ENCODE measurements around the gene TNNT1. TPM values are rescaled to one million over a fixed set of nuclear protein-coding genes. Genes with fewer than 3 reads are reported as not detected.

Gene TNNT1
- total RNA-seq, 1 experiment from 2014 or later, result 188 TPM

GRCh38 chr19:55117663-55118391, 31.2 kb downstream of the TNNT1 start:
- RAD21 ChIA-PET (ENCODE audit: low non-redundant PET in 1 of 2, low total read pairs in 2 of 2, uncharacterized antibody in 2 of 2, unreplicated experiment in 2 of 2), result no interaction called here
- Histone ChIP-seq H2AFZ (ENCODE audit: low read depth, low read length, poor library complexity, severe bottlenecking) (no peak overlapping the region), H4K20me1 (ENCODE audit: insufficient read depth) (no peaks in the 10 kb centered on the region), H3K4me2 (ENCODE audit: low read length) (peak overlapping the region; percentile 75), H3K4me1 (ENCODE audit: control insufficient read depth in 1 of 2, insufficient read depth in 2 of 2, low read length in 2 of 2) (peaks cover 12 to 27% of the 10 kb centered on the region in 2 experiments), H3K36me3 (ENCODE audit: control insufficient read depth in 1 of 2, insufficient read depth in 2 of 2, low read length in 2 of 2) (no peaks in the 10 kb centered on the region; a peak in 2 of 4 replicates), H3K9ac (ENCODE audit: low read length) (peak overlapping the region; percentile 63), H3K27me3 (ENCODE audit: insufficient read depth, low read length) (no peaks in the 10 kb centered on the region), H3K4me3 (replicated peaks in 1 of 2; ENCODE audit: low read depth in 1 of 2, low read length in 2 of 2) (peak overlapping the region; percentile 65 to 79), H3K9me2 (ENCODE audit: insufficient read depth) (no peaks in the 10 kb centered on the region), H3K79me2 (ENCODE audit: insufficient read depth, low read length) (peaks cover 43% of the 10 kb centered on the region), H3K9me3 (ENCODE audit: control insufficient read depth in 1 of 2, insufficient read depth in 1 of 2, low read depth in 1 of 2, low read length in 2 of 2) (no peaks in the 10 kb centered on the region), H3K27ac (ENCODE audit: low read depth, low read length) (peak overlapping the region; percentile 64)
- ATAC-seq (peak; percentile 92), DNase-seq (ENCODE audit: low read depth, low spot score) (peak; percentile 96)
- CTCF ChIA-PET, result interaction anchor here (0.6 to 1.4 kb wide), 5 partner anchors 19 to 417 kb away, joined by 3 to 9 read pairs (median 3); no protein-coding TSS in a partner anchor
- BruUV-seq (replicated peaks), result TSS peak; percentile 95
- POLR2A ChIA-PET, result interaction anchor here (0.6 to 2.1 kb wide), 6 partner anchors 28 to 537 kb away, joined by 3 to 10 read pairs (median 4); partner anchors contain the start of gene U2AF2
- intact Hi-C loops (cut with micrococcal nuclease), result loop anchor here (2.0 kb wide), 1 partner anchor 37 kb away; no protein-coding TSS in a partner anchor
- TF ChIP-seq EZH2 (IDR thresholded peaks at IDR 0.05), result no peak
- TF ChIP-seq, protein P1, sequence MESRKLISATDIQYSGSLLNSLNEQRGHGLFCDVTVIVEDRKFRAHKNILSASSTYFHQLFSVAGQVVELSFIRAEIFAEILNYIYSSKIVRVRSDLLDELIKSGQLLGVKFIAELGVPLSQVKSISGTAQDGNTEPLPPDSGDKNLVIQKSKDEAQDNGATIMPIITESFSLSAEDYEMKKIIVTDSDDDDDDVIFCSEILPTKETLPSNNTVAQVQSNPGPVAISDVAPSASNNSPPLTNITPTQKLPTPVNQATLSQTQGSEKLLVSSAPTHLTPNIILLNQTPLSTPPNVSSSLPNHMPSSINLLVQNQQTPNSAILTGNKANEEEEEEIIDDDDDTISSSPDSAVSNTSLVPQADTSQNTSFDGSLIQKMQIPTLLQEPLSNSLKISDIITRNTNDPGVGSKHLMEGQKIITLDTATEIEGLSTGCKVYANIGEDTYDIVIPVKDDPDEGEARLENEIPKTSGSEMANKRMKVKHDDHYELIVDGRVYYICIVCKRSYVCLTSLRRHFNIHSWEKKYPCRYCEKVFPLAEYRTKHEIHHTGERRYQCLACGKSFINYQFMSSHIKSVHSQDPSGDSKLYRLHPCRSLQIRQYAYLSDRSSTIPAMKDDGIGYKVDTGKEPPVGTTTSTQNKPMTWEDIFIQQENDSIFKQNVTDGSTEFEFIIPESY (IDR thresholded peaks at IDR 0.05; ENCODE audit: extremely low read depth, insufficient replicate concordance, low read length), result no peak
- peak; percentile 25; the same call in 1 of the 2 replicates for TF ChIP-seq ZFX (IDR thresholded peaks at IDR 0.05)
- peak; percentile 72 for TF ChIP-seq YY1 (IDR thresholded peaks at IDR 0.05; ENCODE audit: extremely low read depth, insufficient replicate concordance, low read depth, low read length)
- TF ChIP-seq EZH2phosphoT487 (IDR thresholded peaks at IDR 0.05; ENCODE audit: borderline replicate concordance), result no peak
- peak; percentile 91; the same call in 1 of the 2 replicates for TF ChIP-seq ELF1 (IDR thresholded peaks at IDR 0.05; ENCODE audit: borderline replicate concordance, low read depth)
- no peak for TF ChIP-seq CBX3 (IDR thresholded peaks at IDR 0.05; ENCODE audit: low read depth)
- TF ChIP-seq EGR1 (IDR thresholded peaks at IDR 0.05; ENCODE audit: low read depth), result no peak
- TF ChIP-seq POLR2AphosphoS5 (IDR thresholded peaks at IDR 0.05; ENCODE audit: low read depth, low read length), result peak; percentile 63
- peak; percentile 44 for TF ChIP-seq POLR2A (IDR thresholded peaks at IDR 0.05; ENCODE audit: borderline replicate concordance, extremely low read depth, insufficient read depth, insufficient read length)
- TF ChIP-seq FOSL1 (IDR thresholded peaks at IDR 0.05; ENCODE audit: low read depth), result no peak
- TF ChIP-seq JUND (IDR thresholded peaks at IDR 0.05), result no peak
- TF ChIP-seq TCF7L2 (IDR thresholded peaks at IDR 0.05; ENCODE audit: borderline replicate concordance, extremely low read depth, insufficient read depth, insufficient read length), result no peak
- TF ChIP-seq RAD21 (IDR thresholded peaks at IDR 0.05; ENCODE audit: low read depth), result no peak
- no peak for TF ChIP-seq ZNF274 (IDR thresholded peaks at IDR 0.05; ENCODE audit: low read depth, low read length)
- TF ChIP-seq CEBPB (IDR thresholded peaks at IDR 0.05; ENCODE audit: low read depth), result no peak
- TF ChIP-seq SRF (IDR thresholded peaks at IDR 0.05; ENCODE audit: low read depth), result no peak; the same call in 1 of the 2 replicates
- no peak for TF ChIP-seq REST (IDR thresholded peaks at IDR 0.05; ENCODE audit: low read depth)
- no peak for TF ChIP-seq SIN3A (IDR thresholded peaks at IDR 0.05; ENCODE audit: low read depth)
- peak; percentile 80 for TF ChIP-seq SP1 (IDR thresholded peaks at IDR 0.05; ENCODE audit: low read depth)
- TF ChIP-seq, protein P2, sequence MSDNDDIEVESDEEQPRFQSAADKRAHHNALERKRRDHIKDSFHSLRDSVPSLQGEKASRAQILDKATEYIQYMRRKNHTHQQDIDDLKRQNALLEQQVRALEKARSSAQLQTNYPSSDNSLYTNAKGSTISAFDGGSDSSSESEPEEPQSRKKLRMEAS (IDR thresholded peaks at IDR 0.05), result no peak
- no peak for TF ChIP-seq ATF3 (IDR thresholded peaks at IDR 0.05)
